ENCODE results near the gene RPP14.

Gene RPP14

DNA sequence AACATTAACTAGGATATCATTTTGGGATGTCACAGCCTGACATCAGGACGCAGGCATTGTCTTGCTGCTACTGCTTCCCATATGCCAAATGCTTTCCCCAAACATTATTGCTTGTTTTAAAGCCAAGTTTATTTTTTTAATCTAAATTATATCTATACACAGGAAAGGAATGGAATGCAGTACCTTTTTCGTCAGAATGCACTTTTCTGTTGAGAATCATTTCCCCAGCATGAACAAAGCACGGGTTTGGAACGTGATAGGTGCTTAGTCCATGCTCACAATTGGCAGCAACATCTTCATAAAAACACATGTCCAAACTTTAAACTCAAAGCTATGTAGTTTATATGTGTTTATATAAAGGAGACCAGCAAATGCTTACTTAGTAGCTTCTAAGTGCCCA, 52.8 kb downstream of the RPP14 start:
- no peak for DNase-seq

DNA sequence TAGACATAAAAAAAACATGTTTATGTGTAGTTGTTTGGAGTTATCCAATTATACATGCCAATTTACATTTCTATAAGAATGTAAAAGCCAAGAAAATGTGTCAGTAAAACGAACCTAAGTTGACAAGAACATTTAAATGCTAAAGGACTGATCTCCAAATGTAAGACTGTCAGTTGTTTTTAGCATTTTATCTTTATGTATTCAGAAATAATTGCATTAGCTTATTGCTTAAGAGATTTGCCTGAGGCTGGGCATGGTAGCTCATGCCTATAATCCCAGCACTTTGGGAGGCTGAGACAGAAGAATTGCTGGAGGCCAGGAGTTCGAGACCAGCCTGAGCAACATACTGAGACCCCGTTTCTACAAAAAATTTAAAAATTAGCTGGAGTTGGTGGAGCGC, 53.6 kb downstream of the RPP14 start:
- DNase-seq, result no peak

GRCh38 chr3:58361866-58362265, 55.8 kb downstream of the RPP14 start:
- DNase-seq, result no peak

DNA sequence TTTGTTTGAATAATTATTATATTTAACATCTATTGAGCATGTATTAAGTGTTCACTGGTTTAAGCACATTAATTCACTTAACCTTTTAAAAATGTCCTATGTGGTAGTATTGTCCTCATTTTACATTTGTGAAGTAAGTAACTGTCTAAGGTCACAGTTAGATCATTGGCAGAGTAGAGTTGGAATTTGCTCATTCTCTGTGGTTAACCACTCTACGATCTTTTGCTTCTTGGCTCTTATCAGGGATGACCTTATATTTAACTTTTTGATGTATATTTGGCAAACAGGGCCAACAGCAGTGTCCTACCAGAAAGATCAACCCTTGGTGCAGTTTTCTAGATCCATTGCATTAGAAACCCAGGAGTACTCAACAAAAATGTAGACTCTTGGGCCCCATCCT, 60.7 kb downstream of the RPP14 start:
- no peak for DNase-seq

DNA sequence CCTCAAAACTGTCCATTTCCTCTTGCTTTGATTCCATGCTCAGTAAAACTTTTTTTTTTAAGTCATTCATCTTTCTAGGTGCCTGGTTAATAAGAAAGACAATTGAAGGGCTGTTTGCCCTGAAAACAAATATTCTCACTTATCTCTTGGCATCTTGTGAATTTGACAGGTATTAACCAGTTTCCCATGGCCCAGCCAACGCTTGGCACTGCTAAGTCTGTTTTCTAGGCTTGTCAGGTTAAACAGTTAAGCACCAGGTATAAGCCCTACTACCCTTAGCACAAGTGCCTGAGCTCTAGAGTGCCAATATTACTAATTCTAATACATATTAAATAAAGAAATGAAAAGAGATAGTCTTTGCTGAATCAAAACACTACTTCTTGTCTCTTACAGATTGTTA, 63.0 kb downstream of the RPP14 start:
- no peak for DNase-seq

Data from NCI-H510A treated with DMSO at 0.1 percent for 48 hours (cell line).